Gastrocnemius medialis (tissue), 4 donors: ENCODE results near the gene CACNA2D3. TPM values are rescaled to one million over a fixed set of nuclear protein-coding genes. Genes with fewer than 3 reads are reported as not detected.
"Not testable (repeated sequence)": the region's sequence is repeated elsewhere in the genome, so short reads cannot be mapped to it uniquely, and the experiment has no call there.

ENCODE experiments used
- ATAC-seq, 2 donors: fragments of 150-250 bp; one replicate each; pipeline ENCODE4 v1.9.1; 2016
- DNase-seq, 2 donors: peaks; one replicate each; pipeline ENCODE4 v3.0.0-alpha.2; 2019
- H3K27ac ChIP-seq, 4 donors: fragments of 200-600 bp; sonication (generic); 1 replicate in 1 of 4; 2 replicates in 3 of 4; pipeline ENCODE4 v1.5.1; 2016 to 2018; ENCODE audit warnings: mild to moderate bottlenecking in 2 of 4, moderate library complexity in 1 of 4
- H3K27me3 ChIP-seq, 3 donors: fragments of 200-600 bp; sonication (generic) in 2 of 3; 1 replicate in 1 of 3; 2 replicates in 2 of 3; pipeline versions ENCODE4 v1.5.1 to v1.6.0; 2016 to 2019; ENCODE audit warnings: mild to moderate bottlenecking in 1 of 3, moderate library complexity in 1 of 3
- H3K36me3 ChIP-seq, 2 donors: fragments of 200-600 bp; sonication (generic) in 1 of 2; one replicate each; pipeline ENCODE4 v1.5.1; 2017 to 2018
- H3K4me1 ChIP-seq, 2 donors: fragments of 200-600 bp; sonication (generic) in 1 of 2; one replicate each; pipeline ENCODE4 v1.5.1; 2016 to 2017; ENCODE audit warnings: mild to moderate bottlenecking in 2 of 2
- H3K4me3 ChIP-seq, 4 donors: fragments of 200-600 bp; sonication (generic) in 3 of 4; 1 replicate in 1 of 4; 2 replicates in 3 of 4; pipeline ENCODE4 v1.5.1; 2016 to 2019; ENCODE audit warnings: mild to moderate bottlenecking in 2 of 4
- H3K9me3 ChIP-seq, 3 donors: fragments of 200-600 bp; sonication (generic) in 2 of 3; 1 replicate in 1 of 3; 2 replicates in 2 of 3; pipeline ENCODE4 v1.5.1; 2016 to 2019
- POLR2A ChIP-seq, 2 donors: fragments of 450-650 bp; IDR thresholded peaks; one replicate each; pipeline ENCODE4 v1.6.1; 2017; ENCODE audit warnings: antibody characterized with exemption in 2 of 2, mild to moderate bottlenecking in 2 of 2, moderate library complexity in 2 of 2
- in situ Hi-C, 4 donors: fragments of 200-750 bp; cut with MboI; loops; one replicate each; pipeline versions ENCODE4 v1.15.0 to v1.8.0; 2017; ENCODE audit warnings: low sequenced_read_pairs in 4 of 4
- intact Hi-C: fragments of 100-400 bp; cut with DNase I; formaldehyde crosslinking; loops from one replicate; pipeline ENCODE4 v1.15.1; 2023; ENCODE audit warnings: low total_unique reads
- total RNA-seq, 4 donors: library from RNA; depleted of rRNA; stranded (reverse); fragments of >200 nt; gene quantifications; one replicate each; pipeline versions ENCODE4 v1.1.0 to v1.2.3, GENCODE V29; 2016
- TF ChIP-seq, protein P1 (sequence below), 5 experiments: fragments of 450-650 bp in 3 of 5; fragments of 200-600 bp in 2 of 5; sonication (generic) in 2 of 5; IDR thresholded peaks in 4 of 5; conservative IDR thresholded peaks in 1 of 5; 1 replicate in 4 of 5; 2 replicates in 1 of 5; pipeline ENCODE4 v1.5.1; 2016 to 2019; ENCODE audit warnings: antibody characterized with exemption in 5 of 5, mild to moderate bottlenecking in 3 of 5, moderate library complexity in 3 of 5

The CACNA2D3 gene
- total RNA-seq, 4 donors from 2014 or later = 4.7 to 14.4 (median 7.1) TPM

DNA sequence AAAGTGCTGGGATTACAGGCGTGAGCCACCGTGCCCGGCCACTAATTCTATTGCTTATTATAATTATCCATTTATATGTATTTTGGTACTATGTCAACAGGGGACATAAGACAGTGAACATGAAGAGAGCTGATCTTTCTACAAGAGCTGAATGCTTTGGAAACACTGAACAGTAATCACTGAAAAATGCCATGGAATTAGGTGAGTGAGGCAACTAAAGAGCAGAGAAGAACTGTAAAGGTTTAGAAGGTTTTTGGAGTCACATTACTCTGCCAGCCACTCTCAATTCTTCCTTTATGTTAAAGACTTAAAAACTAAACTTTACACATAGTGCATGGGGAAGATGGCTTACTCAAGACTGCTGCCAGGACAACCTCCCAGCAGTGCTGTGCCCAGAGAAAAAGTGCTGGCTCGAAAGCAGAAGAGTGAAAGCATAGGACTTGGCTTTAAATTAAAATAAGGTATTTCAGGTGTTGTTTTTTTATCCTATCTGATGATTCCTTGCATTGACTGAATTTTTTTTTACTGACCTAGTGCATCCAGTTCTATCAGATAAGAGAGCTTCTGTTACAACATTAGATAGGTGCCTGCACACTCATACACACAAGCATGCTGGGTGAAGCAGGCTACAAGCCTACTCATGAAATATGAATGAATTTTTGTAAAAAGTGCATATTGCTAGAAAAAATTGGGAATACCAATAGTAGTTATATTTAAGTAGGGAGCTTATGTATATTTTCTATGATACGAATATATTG, 28.7 kb upstream of the CACNA2D3 start:
- in situ Hi-C loops = no loop called here
- Histone ChIP-seq H3K9me3 (no peaks in the 10 kb centered on the region), H3K27me3 (peaks cover 0 to 5% (median 4%) of the 10 kb centered on the region in 3 donors), H3K4me1 (peaks cover 0 to 3% of the 10 kb centered on the region in 2 donors), H3K27ac (no peak overlapping the region), H3K36me3 (no peaks in the 10 kb centered on the region), H3K4me3 (no peak overlapping the region)
- no peak for ATAC-seq
- intact Hi-C loops = no loop called here
- DNase-seq = no peak
- TF ChIP-seq POLR2A (IDR thresholded peaks at IDR 0.05) = no peak
- TF ChIP-seq, protein P1, sequence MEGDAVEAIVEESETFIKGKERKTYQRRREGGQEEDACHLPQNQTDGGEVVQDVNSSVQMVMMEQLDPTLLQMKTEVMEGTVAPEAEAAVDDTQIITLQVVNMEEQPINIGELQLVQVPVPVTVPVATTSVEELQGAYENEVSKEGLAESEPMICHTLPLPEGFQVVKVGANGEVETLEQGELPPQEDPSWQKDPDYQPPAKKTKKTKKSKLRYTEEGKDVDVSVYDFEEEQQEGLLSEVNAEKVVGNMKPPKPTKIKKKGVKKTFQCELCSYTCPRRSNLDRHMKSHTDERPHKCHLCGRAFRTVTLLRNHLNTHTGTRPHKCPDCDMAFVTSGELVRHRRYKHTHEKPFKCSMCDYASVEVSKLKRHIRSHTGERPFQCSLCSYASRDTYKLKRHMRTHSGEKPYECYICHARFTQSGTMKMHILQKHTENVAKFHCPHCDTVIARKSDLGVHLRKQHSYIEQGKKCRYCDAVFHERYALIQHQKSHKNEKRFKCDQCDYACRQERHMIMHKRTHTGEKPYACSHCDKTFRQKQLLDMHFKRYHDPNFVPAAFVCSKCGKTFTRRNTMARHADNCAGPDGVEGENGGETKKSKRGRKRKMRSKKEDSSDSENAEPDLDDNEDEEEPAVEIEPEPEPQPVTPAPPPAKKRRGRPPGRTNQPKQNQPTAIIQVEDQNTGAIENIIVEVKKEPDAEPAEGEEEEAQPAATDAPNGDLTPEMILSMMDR (IDR thresholded peaks at IDR 0.05 in 4 of 5, conservative IDR thresholded peaks at IDR 0.05 in 1 of 5) = no peak

DNA sequence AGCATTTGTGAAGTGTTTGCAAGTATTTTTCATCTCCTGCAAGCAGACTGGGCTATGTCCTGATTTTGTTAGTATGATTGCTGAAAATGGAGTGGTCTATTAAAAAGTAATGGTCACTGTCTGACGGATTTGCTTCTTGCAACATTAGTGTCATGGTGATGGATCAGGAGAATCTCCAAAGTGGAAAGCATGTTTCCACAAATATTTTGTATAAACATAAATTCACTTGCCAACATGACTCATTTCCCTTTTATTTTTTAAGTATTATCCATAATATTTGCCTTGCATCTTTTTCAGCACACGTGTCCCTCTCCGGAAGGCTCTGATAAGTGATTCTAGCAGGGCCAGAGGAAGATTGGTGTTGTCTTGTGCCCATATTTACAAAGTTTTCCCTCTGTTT, 27.4 kb upstream of the CACNA2D3 start:
- DNase-seq = no peak
- Histone ChIP-seq H3K27ac (no peak overlapping the region), H3K4me1 (peaks cover 0 to 14% of the 10 kb centered on the region in 2 donors), H3K9me3 (no peaks in the 10 kb centered on the region), H3K27me3 (no peaks in the 10 kb centered on the region), H3K4me3 (no peak overlapping the region), H3K36me3 (no peaks in the 10 kb centered on the region)
- intact Hi-C loops (no loop called here), in situ Hi-C loops (no loop called here)
- no peak for ATAC-seq
- TF ChIP-seq POLR2A (IDR thresholded peaks at IDR 0.05) = no peak
- TF ChIP-seq, protein P1 (IDR thresholded peaks at IDR 0.05 in 4 of 5, conservative IDR thresholded peaks at IDR 0.05 in 1 of 5) = no peak

DNA sequence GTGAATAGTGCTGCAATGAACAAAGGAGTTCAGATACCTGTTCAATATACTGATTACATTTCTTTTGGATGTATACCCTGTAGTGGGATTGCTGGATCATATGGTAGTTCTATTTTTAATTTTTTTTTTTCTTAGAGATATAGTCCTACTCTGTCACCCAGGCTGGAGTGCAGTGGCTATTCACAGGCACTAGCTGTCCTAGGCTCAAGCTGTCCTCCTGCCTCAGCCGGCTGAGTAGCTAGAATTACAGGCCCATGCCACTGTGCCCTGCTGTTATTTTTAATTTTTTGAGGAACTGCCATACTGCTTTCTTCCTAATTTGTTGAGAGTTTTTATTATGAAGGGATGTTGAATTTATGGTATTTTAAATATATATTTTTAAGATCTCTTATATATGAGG, 23.0 kb upstream of the CACNA2D3 start:
- Histone ChIP-seq H3K4me3 (no peak overlapping the region), H3K36me3 (no peaks in the 10 kb centered on the region), H3K9me3 (no peaks in the 10 kb centered on the region), H3K4me1 (peaks cover 0 to 14% of the 10 kb centered on the region in 2 donors), H3K27ac (peak overlapping the region in 3 of 4 donors; percentile 32 to 51 (median 48)), H3K27me3 (no peaks in the 10 kb centered on the region)
- TF ChIP-seq, protein P1 (IDR thresholded peaks at IDR 0.05 in 4 of 5, conservative IDR thresholded peaks at IDR 0.05 in 1 of 5) = no peak
- TF ChIP-seq POLR2A (IDR thresholded peaks at IDR 0.05) = no peak
- ATAC-seq (peak; percentile 79 to 87), DNase-seq (peak in 1 of 2 donors; percentile 31)
- in situ Hi-C loops (no loop called here), intact Hi-C loops (no loop called here)

DNA sequence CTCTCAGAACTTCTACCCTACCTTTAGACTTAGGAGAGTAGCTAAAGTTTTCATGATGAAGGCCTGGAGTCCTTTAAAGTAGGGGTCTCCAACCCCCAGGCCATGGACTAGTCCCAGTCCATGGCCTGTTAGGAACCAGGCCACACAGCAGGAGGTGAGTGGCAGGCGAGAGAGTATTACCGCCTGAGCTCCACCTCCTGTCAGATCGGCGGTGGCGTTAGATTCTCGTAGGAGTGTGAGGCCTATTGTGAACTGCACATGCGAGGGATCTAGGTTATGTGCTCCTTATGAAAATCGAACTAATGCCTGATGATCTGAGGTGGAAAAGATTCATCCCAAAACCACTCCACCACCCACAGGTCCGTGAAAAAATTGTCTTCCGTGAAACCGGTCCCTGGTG, 18.3 kb upstream of the CACNA2D3 start:
- no peak for ATAC-seq
- H3K27ac ChIP-seq = no peak overlapping the region
- intact Hi-C loops (no loop called here), in situ Hi-C loops (no loop called here)
- peaks cover 0 to 7% of the 10 kb centered on the region in 2 donors for H3K4me1 ChIP-seq
- no peaks in the 10 kb centered on the region for H3K9me3 ChIP-seq
- no peak overlapping the region for H3K4me3 ChIP-seq
- no peak for TF ChIP-seq POLR2A (IDR thresholded peaks at IDR 0.05)
- TF ChIP-seq, protein P1 (IDR thresholded peaks at IDR 0.05 in 4 of 5, conservative IDR thresholded peaks at IDR 0.05 in 1 of 5) = no peak
- no peaks in the 10 kb centered on the region for H3K27me3 ChIP-seq
- no peaks in the 10 kb centered on the region for H3K36me3 ChIP-seq
- DNase-seq = no peak

DNA sequence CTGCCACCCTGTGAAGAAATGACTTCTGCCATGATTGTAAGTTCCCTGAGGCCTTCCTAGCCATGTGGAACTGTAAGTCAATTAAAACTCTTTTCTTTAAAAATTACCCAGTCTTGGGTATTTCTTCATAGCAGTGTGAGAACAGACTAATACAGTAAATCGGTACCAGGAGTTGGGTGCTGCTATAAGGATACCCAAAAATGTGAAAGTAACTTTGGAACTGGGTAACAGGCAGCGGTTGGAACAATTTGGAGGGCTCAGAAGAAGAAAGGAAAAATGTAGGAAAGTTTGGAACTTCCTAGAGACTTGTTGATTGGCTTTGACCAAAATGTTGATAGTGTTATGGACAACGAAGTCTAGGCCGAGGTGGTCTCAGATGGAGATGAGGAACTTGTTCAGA, 6.2 kb upstream of the CACNA2D3 start:
- in situ Hi-C loops, intact Hi-C loops, H3K27me3 ChIP-seq: not testable (repeated sequence)

More for the DNA sequence above, 6.2 kb upstream of the CACNA2D3 start:
- not testable (repeated sequence) for ATAC-seq, H3K4me1 ChIP-seq, H3K27ac ChIP-seq, H3K36me3 ChIP-seq, DNase-seq, H3K9me3 ChIP-seq, H3K4me3 ChIP-seq
